Coronary artery (tissue), 2 donors: ENCODE data around the gene OPA3.
A peak's percentile ranks its signal among the peaks of the same experiment; 100 is the strongest.

ENCODE experiments used
- DNase-seq: peaks from one replicate; pipeline ENCODE4 v3.0.0-alpha.2; 2017; ENCODE audit warnings: low spot score
- H3K27ac ChIP-seq, 2 donors: fragments of 200-600 bp; sonication (generic); one replicate each; pipeline ENCODE4 v1.5.1; 2016 to 2019
- H3K4me3 ChIP-seq: fragments of 200-600 bp; sonication (generic); 2 replicates; pipeline ENCODE4 v1.5.1; 2016; ENCODE audit warnings: mild to moderate bottlenecking, moderate library complexity
- CTCF ChIP-seq: fragments of 200-600 bp; sonication (generic); IDR thresholded peaks from one replicate; pipeline ENCODE4 v1.5.1; 2019; ENCODE audit warnings: antibody characterized with exemption

The OPA3 gene

GRCh38 chr19:45495178-45495577 lies 89.4 kb downstream of the OPA3 start:
- Histone ChIP-seq H3K4me3 (no peak overlapping the region), H3K27ac (no peak overlapping the region)
- no peak for DNase-seq
- TF ChIP-seq CTCF, result no peak

- TF ChIP-seq CTCF, result no peak
- no peak for DNase-seq
- no peak overlapping the region for H3K27ac ChIP-seq
- no peak overlapping the region for H3K4me3 ChIP-seq
Observed at GRCh38 chr19:45494261-45494916, 90.2 kb downstream of the OPA3 start.

- no peak for DNase-seq
- peak overlapping the region; percentile 39 to 86 for H3K27ac ChIP-seq
- peak overlapping the region; percentile 85 for H3K4me3 ChIP-seq
- TF ChIP-seq CTCF, result no peak
Observed at GRCh38 chr19:45492627-45493470, 91.8 kb downstream of the OPA3 start.

- TF ChIP-seq CTCF, result no peak
- DNase-seq, result no peak
Observed at GRCh38 chr19:45492137-45492626, 92.4 kb downstream of the OPA3 start.

GRCh38 chr19:45489216-45489855 lies 95.3 kb downstream of the OPA3 start:
- Histone ChIP-seq H3K27ac (no peak overlapping the region), H3K4me3 (no peak overlapping the region)
- TF ChIP-seq CTCF, result no peak
- no peak for DNase-seq

More at GRCh38 chr19:45492137-45492626, 92.4 kb downstream of the OPA3 start:
- Histone ChIP-seq H3K27ac (no peak overlapping the region), H3K4me3 (peak overlapping the region; percentile 85)

- Histone ChIP-seq H3K27ac (no peak overlapping the region), H3K4me3 (no peak overlapping the region)
- TF ChIP-seq CTCF, result no peak
- DNase-seq, result no peak
Observed at GRCh38 chr19:45488708-45489107, 95.9 kb downstream of the OPA3 start.
